Adipocyte (in vitro differentiated cells): Measurements from ENCODE around the gene MCTP2.

ENCODE experiments used
- DNase-seq: peaks from one replicate; pipeline ENCODE4 v3.0.0-alpha.2; 2015; ENCODE audit warnings: low read depth
- H3K27me3 ChIP-seq: replicated peaks from 2 replicates; pipeline ENCODE4 v1.7.0; 2013; ENCODE audit warnings: mild to moderate bottlenecking, low read length, moderate library complexity; ENCODE audit not compliant: control insufficient read depth, insufficient read depth
- H3K36me3 ChIP-seq: 2 replicates; pipeline ENCODE4 v1.7.0; 2013; ENCODE audit warnings: low read length, mild to moderate bottlenecking, moderate library complexity; ENCODE audit not compliant: control insufficient read depth, insufficient read depth, severe bottlenecking
- H3K4me1 ChIP-seq: 2 replicates; pipeline ENCODE4 v1.7.0; 2013; ENCODE audit warnings: mild to moderate bottlenecking, low read length, moderate library complexity; ENCODE audit not compliant: control insufficient read depth, insufficient read depth
- H3K4me3 ChIP-seq: 2 replicates; pipeline ENCODE4 v1.7.0; 2013; ENCODE audit warnings: mild to moderate bottlenecking, low read length, moderate library complexity
- H3K9ac ChIP-seq: 2 replicates; pipeline ENCODE4 v1.7.0; 2013; ENCODE audit warnings: mild to moderate bottlenecking, low read length, moderate library complexity
- H3K9me3 ChIP-seq: 2 replicates; pipeline ENCODE4 v1.7.0; 2013; ENCODE audit warnings: mild to moderate bottlenecking, low read length, moderate library complexity; ENCODE audit not compliant: control insufficient read depth

The MCTP2 gene

DNA sequence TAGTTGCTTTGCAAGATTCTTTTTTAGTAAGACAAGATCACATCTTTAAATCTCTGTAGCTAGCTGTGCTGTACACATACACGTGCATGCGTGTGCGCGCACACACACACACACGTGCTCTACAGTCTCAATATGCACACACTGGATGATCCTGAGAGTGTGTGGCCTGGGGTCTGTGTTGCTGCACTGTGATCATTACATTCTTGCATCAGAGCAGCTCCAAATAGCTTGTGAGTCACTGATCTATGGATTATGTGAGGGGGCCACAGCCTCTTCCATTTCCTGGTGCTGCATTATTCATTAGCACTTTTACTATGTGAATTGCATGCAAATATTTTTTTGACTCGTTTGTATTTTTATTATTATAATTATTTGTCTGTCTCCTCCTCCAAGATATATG, 34.6 kb downstream of the MCTP2 start:
- Histone ChIP-seq H3K4me1 (peaks cover 42% of the 10 kb centered on the region), H3K27me3 (no peaks in the 10 kb centered on the region), H3K9me3 (no peaks in the 10 kb centered on the region), H3K4me3 (no peak overlapping the region), H3K36me3 (no peaks in the 10 kb centered on the region), H3K9ac (no peak overlapping the region)
- peak; percentile 4 for DNase-seq

DNA sequence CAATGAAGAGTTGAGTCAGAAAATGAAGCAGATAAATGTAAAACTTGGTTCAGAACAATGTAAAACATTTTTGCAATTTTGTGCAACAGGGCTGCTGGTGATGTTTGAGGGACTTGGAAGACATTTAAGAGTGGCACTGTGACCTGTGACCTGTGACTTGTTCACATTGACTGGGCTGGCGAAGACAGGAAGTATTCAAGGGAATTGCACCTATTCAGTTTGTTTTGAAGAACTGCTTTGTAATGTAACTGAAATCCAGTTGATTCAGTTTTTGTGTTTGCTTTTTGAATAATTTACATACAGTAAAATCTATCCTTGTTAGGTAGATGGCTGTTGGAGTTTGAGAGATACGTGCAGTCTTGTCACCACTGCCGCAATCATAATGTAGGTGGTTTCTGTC, 35.4 kb downstream of the MCTP2 start:
- no peak overlapping the region for H3K4me3 ChIP-seq
- H3K9ac ChIP-seq, result no peak overlapping the region
- no peak for DNase-seq
- H3K9me3 ChIP-seq, result no peaks in the 10 kb centered on the region
- no peaks in the 10 kb centered on the region for H3K36me3 ChIP-seq
- H3K27me3 ChIP-seq, result no peaks in the 10 kb centered on the region
- H3K4me1 ChIP-seq, result peaks cover 41% of the 10 kb centered on the region

DNA sequence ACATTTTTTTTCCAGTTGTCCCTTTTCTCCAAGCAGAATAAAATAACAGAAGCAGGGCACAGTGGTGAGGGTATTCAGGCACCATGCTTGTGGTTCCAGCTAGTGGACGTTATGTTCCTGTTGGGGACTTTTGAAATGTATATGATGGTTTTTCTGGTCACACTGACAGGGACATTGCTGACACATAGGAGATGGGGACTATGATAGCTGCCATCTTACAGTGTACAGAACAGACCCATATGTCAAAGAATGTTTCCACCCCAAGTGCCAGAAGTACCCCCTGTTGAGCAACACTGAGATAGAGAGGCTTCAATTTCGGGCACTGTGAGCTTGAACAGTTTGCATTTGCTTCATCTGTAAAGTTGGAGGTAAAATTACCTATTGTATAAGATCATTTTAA, 38.6 kb downstream of the MCTP2 start:
- no peak for DNase-seq
- peaks cover 14% of the 10 kb centered on the region for H3K4me1 ChIP-seq
- H3K9me3 ChIP-seq, result no peaks in the 10 kb centered on the region
- no peaks in the 10 kb centered on the region for H3K27me3 ChIP-seq
- no peak overlapping the region for H3K9ac ChIP-seq
- H3K36me3 ChIP-seq, result no peaks in the 10 kb centered on the region
- no peak overlapping the region for H3K4me3 ChIP-seq

DNA sequence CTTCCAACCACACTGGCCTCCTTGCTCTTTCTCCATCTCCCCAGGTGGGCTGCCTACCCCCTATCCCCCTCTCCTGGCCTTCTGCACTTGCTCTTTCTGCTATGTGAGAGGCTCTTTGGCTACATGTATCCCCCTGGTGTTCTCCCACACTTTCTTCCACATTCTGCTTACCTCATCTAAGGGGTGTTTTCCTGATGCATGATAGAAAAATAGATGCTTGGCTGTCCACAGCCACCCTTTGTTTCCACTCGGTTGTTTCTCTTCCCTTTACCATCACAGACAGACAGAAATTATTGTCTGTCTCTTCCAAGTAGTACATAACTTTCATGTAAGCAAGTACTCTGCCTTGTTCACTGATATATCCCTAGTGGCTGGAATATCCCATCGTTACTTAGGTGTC, 39.2 kb downstream of the MCTP2 start:
- DNase-seq, result no peak
- Histone ChIP-seq H3K4me3 (no peak overlapping the region), H3K9ac (no peak overlapping the region), H3K27me3 (no peaks in the 10 kb centered on the region), H3K9me3 (no peaks in the 10 kb centered on the region), H3K4me1 (peaks cover 10% of the 10 kb centered on the region), H3K36me3 (no peaks in the 10 kb centered on the region)

DNA sequence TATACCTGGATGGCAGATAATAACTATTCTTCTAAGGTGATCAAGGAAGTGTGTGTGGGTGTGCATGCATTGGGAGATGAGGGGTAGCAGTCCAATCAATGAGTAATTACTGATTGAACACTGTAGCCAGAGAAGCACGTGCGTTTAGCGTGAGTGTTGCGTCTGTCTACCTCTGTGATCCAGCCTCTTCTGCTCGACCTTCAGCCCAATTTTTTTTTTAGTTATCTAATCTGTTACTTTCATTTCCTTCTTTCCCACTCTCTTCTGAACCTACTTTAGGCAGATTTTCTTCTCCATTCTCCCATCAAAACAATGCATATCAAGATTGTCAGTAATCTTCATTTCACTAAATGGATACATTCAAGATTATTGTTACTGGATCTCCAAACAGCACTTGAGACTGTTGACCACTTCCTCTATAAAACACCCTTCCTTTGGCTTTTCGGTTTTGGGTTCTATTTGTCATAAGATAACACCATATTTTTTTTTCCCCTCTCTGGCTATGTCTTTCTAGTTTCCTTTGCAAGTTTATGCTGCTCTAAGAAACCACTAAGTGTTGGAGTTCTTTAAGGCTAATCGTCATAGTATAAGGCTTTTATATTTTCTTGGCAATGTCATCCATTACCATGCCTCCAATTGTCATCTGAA, 41.0 kb downstream of the MCTP2 start:
- no peak for DNase-seq

DNA sequence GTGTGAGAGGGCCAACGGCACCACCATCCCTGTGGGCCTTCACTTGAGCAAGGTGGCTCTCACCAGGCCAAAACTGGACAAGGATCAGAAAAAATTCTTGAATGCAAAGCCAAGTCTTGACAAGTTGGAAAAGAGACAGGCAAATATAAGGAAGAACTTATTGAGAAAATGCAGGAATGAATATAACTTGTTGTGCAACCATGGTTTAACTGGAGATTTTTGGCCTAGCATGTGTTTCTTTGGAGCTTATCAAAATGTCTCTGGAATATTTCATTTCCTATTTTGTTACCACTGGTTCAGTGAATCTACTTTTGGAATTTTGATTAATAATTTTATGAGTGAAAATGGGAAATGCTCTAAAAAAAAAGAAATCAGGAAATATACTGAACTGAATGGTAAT, 42.5 kb downstream of the MCTP2 start:
- Histone ChIP-seq H3K9ac (no peak overlapping the region), H3K4me1 (no peaks in the 10 kb centered on the region), H3K4me3 (no peak overlapping the region), H3K36me3 (no peaks in the 10 kb centered on the region), H3K27me3 (no peaks in the 10 kb centered on the region), H3K9me3 (no peaks in the 10 kb centered on the region)
- no peak for DNase-seq

More for the DNA sequence above, 41.0 kb downstream of the MCTP2 start:
- H3K27me3 ChIP-seq, result no peaks in the 10 kb centered on the region
- no peaks in the 10 kb centered on the region for H3K4me1 ChIP-seq
- no peak overlapping the region for H3K9ac ChIP-seq
- H3K36me3 ChIP-seq, result no peaks in the 10 kb centered on the region
- H3K9me3 ChIP-seq, result no peaks in the 10 kb centered on the region
- H3K4me3 ChIP-seq, result no peak overlapping the region

DNA sequence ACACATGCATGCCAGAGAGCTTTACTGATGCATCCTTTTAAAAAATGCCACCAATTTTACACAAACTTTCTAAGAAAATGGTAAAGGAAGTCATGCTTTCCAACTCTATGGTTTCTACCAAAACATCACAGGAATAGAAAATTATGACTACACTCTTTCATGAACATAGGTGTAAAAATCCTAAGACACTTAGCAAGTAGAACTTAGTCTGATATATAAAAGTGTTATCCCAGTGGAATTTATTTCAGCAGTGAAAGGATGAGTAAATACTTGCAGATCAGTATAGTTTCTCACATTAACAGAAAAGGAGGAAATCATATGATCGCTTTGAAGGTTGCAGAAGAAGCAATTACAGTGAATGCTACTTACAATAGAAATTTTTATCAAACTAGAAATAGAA, 43.4 kb downstream of the MCTP2 start:
- no peaks in the 10 kb centered on the region for H3K36me3 ChIP-seq
- no peak for DNase-seq
- no peak overlapping the region for H3K4me3 ChIP-seq
- no peaks in the 10 kb centered on the region for H3K27me3 ChIP-seq
- no peaks in the 10 kb centered on the region for H3K9me3 ChIP-seq
- no peaks in the 10 kb centered on the region for H3K4me1 ChIP-seq
- no peak overlapping the region for H3K9ac ChIP-seq

DNA sequence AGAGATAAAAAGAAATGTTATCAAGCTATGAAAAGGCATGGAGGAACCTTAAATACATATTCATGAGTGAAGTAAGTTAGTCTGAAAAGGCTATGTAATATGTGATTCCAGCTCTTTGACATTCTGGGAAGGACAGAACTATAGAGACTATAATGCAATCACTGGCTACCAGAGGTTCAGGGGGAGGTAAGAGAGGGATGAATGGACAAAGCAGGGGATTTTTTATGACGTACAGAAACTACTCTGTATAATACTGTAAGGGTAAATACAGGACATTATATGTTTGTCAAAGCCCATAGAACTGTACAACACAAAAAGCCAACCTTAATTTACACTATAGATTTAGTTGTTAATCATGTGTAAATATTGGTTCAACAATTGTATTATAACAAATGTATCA, 46.1 kb downstream of the MCTP2 start:
- no peaks in the 10 kb centered on the region for H3K27me3 ChIP-seq
- H3K4me3 ChIP-seq, result no peak overlapping the region
- DNase-seq, result no peak
- no peaks in the 10 kb centered on the region for H3K36me3 ChIP-seq
- no peaks in the 10 kb centered on the region for H3K9me3 ChIP-seq
- peaks cover 7% of the 10 kb centered on the region for H3K4me1 ChIP-seq
- no peak overlapping the region for H3K9ac ChIP-seq

DNA sequence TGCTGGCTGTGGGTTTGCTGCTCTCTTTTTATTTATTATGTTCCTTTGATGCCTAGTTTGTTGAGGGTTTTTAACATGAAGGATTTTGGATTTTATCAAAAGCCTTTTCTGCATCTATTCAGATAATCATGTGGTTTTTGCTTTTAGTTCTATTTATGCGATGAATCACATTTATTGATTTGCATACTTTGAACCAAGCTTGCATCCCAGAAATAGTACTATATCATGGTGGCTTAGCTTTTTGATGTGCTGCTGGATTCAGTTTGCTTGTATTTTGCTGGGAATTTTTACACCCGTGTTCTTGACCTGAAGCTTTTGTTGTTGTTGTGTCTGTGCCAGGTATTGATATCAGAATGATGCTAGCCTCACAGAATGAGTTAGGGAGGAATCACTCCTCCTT, 48.4 kb downstream of the MCTP2 start:
- no peaks in the 10 kb centered on the region for H3K9me3 ChIP-seq
- H3K36me3 ChIP-seq, result no peaks in the 10 kb centered on the region
- no peaks in the 10 kb centered on the region for H3K27me3 ChIP-seq
- peaks cover 13% of the 10 kb centered on the region for H3K4me1 ChIP-seq
- no peak overlapping the region for H3K9ac ChIP-seq
- no peak for DNase-seq
- H3K4me3 ChIP-seq, result no peak overlapping the region

DNA sequence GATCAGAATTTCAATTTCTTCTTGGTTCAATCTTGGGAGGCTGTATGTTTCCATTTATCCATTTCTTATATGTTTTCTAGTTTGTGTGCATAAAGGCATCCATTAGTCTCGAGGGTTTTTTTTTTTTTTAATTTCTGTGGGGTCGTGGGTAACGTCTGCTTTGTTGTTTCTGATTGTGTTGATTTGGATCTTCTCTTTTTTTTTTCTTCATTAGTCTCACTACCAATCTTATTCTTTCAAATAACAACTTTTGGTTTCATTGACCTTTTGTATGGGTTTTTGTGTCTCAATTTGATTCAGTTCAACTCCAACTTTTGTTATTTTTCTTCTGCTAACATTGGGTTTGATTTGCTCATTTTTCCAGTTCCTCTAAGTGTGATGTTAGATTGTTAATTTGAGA, 48.9 kb downstream of the MCTP2 start:
- Histone ChIP-seq H3K4me1 (peaks cover 13% of the 10 kb centered on the region), H3K27me3 (no peaks in the 10 kb centered on the region), H3K9ac (no peak overlapping the region), H3K36me3 (no peaks in the 10 kb centered on the region), H3K4me3 (no peak overlapping the region), H3K9me3 (no peaks in the 10 kb centered on the region)
- DNase-seq, result no peak

DNA sequence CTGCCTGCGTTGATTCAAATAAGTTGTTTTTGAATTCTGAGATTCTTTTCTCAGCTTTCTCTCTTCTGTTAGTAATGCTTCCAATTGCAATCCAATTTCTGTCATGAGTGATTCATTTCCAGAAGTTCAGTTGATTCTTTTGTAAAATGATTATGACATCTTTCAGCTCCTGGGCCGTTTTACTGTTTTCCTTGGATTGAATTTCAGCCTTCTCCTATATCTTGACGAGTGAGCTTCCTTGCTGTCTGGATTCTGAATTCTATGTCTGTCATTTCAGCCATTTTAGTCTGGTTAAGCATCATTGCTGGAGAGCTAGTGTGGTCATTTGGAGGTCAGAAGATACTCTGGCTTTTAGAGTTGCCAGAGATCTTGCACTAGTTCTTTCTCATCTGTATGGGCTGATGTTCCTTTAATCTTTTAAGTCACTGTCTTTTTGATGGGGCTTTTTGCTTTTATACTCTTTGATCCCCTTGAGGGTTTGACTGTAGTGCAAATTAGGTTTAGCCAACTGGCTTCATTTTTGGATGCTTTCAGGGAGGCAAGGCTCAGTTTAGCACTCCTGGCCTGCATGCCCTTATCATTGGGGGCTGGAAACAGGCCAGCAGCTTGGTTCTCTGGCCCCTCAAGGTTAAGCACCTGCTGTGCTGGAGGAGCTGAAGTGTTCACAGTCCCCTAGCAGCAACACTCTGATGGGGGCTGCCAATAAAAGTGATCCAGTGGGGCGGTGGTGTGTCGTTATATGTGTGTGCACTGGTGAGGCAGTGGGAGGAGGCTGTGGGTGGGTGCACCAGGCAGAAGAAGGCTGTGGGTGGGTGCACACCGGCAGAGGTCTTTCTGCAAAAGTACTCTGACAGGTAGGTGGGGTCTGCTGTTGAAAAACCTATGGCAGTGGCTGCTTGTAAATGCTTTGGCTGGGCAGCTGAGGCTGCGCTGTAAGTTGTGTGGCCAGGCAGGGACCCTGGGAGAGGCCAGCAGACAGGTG, 51.2 kb downstream of the MCTP2 start:
- Histone ChIP-seq H3K4me3 (no peak overlapping the region), H3K4me1 (peaks cover 24% of the 10 kb centered on the region), H3K9me3 (no peaks in the 10 kb centered on the region), H3K27me3 (no peaks in the 10 kb centered on the region), H3K9ac (no peak overlapping the region), H3K36me3 (no peaks in the 10 kb centered on the region)
- peak; percentile 62 for DNase-seq
